Testis (tissue), 2 donors: ENCODE measurements around the gene NR2E3.

Source experiments
- POLR2A ChIP-seq: fragments of 450-650 bp; IDR thresholded peaks from one replicate; pipeline ENCODE4 v1.6.1; 2017; ENCODE audit warnings: antibody characterized with exemption, mild to moderate bottlenecking, moderate library complexity
- TF ChIP-seq, protein P1 (sequence below), 3 experiments: fragments of 450-650 bp in 2 of 3; fragments of 200-600 bp in 1 of 3; sonication (generic) in 1 of 3; IDR thresholded peaks; one replicate each; pipeline ENCODE4 v1.5.1; 2016 to 2019; ENCODE audit warnings: antibody characterized with exemption in 3 of 3, mild to moderate bottlenecking in 2 of 3, moderate library complexity in 1 of 3

DNA sequence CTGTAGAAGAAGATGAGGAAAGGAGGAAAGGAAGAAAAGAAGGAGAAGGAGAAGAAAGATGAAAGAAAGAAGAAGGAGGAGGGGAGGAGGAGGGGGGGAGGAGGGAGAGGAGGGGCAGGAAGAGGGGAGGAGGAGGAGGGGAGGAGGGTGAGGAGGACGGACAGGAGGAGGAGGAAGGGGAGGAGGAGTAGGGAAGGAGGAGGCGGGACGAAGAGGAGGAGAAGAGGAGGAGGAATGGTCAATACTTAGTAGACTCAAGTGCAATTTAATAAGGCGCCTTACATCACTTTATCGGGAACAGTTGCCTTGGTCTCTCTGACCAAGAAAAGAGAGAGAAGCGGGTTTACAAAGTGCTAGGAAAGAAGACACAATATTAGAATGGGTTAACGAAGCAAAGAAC, 23.7 kb upstream of the NR2E3 start:
- TF ChIP-seq, protein P1, sequence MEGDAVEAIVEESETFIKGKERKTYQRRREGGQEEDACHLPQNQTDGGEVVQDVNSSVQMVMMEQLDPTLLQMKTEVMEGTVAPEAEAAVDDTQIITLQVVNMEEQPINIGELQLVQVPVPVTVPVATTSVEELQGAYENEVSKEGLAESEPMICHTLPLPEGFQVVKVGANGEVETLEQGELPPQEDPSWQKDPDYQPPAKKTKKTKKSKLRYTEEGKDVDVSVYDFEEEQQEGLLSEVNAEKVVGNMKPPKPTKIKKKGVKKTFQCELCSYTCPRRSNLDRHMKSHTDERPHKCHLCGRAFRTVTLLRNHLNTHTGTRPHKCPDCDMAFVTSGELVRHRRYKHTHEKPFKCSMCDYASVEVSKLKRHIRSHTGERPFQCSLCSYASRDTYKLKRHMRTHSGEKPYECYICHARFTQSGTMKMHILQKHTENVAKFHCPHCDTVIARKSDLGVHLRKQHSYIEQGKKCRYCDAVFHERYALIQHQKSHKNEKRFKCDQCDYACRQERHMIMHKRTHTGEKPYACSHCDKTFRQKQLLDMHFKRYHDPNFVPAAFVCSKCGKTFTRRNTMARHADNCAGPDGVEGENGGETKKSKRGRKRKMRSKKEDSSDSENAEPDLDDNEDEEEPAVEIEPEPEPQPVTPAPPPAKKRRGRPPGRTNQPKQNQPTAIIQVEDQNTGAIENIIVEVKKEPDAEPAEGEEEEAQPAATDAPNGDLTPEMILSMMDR (IDR thresholded peaks at IDR 0.05): no peak
- TF ChIP-seq POLR2A: no peak
